GM19023 (cell line): Measurements from ENCODE around the gene GAB2.
A peak's percentile ranks its signal among the peaks of the same experiment; 100 is the strongest.
"Not testable (repeated sequence)": the region's sequence is repeated elsewhere in the genome, so short reads cannot be mapped to it uniquely, and the experiment has no call there.

Source experiments
- ATAC-seq: cut with Tn5 transposase; IDR thresholded peaks from one replicate; pipeline ENCODE4 v1.9.1; 2021; ENCODE audit warnings: mild to moderate bottlenecking, moderate library complexity; ENCODE audit not compliant: unreplicated experiment

The GAB2 gene

DNA sequence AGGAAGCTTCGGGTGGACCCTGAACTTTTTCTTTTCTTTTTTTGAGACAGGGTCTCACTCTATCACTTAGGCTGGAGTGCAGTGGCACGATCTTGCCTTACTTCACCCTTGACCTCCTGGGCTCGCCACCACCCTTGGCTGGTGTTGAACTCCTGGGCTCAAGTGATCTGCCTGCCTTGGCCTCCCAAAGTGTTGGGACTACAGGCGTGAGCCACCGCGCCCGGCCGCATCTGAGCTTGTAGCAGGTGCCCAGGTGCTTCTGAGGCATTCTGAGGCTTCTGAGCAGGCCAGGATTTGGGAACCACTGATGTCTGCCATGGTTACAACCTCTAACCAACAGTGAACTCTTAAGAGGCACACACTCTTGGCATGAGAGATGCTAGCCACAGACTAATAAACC is 223.8 kb downstream of the GAB2 start:
- ATAC-seq = no peak

DNA sequence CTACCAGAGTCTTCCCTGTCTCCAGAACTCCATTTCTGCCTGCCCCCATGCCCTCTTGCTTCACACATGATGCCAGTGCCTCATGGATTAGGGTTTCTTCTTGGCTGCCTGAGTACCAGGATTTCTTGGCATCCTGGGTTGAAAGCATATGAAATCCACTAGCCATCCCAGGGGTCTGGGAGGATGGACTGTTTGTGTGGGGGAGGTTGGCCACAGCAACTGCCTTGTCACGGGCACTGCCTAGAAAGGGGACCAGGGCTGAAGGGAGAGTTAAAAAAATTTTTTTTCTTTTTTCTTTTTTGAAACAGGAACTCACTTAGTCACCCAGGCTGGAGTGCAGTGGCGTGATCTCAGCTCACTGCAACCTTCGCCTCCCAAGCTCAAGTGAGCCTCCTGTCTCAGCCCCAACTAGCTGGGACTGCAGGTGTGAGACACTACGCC is 224.7 kb downstream of the GAB2 start:
- ATAC-seq = no peak

DNA sequence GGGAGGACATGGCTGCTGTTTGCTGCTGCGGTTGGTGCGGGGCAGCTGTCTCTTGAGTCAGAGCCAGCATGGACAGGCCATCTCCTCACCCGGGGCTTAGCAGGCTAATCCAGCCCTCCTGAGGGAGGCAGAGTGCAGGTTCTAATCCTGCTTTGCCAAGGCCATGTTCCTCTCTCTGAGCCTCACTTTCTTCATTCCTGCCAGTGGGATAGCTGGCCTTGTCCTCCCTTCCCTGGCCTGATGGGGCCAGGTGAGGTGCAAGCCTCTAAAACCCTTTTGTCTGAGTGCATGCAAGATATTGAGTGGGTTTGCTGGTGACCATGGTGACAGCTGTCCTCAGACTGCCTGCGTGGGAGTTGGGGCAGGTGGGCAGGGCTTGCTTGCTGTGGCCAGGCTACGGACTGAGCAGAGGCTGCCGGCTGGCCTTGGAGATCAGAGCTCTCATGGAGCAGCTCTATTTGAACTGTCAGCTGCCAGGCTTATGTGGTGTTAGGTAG is 225.3 kb downstream of the GAB2 start:
- no peak for ATAC-seq

DNA sequence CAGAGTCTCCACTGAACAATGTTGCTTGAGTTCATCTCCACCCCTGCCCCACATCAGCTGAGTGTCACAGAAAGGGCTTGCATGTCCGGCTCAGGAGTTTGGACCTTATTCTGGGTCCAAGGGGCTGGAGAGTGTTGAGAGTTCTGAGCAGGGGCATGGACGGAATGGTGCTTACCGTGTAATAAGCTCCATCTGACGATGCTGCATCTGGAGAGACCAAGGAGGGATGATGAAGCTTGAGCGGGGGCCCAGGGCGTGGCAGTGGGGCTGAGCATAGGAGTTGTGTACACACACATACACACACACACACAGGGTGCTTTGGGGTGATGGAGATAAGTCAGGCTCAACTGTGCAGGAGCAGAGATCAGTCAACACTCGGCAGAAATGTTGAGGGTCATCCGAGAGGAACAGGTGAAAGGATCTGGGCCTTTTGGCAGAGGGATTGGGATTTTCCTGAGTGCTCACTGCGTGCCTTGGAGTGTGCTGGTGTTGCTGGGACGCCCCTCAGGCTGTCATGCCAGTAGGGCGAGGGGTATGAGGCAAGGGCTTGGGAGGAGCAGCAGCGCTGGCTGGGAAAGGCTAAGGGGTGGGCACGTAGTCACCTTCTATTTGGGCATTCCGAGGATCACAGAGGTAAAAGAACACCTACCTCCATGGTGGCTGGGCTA is 226.6 kb downstream of the GAB2 start:
- ATAC-seq = no peak

DNA sequence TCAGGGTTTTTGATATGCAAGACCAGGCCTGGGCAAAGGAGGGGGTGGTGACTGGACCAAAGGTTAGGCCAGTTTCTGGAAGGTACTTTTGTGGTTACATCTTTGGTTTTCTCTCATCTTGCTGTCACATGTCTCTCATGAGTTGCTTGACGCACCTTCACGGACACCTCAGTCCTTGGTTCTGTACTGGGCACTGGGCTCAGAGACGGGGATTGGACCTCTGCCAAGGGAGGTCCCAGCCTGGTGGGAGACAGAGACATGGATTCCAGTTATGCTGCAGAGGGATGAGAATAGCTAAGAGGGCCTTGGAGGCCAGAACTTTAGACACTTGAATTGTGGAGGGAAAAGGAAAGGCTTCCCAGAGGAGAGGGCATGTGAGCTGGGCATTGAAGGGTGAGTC is 227.2 kb downstream of the GAB2 start:
- ATAC-seq = no peak

DNA sequence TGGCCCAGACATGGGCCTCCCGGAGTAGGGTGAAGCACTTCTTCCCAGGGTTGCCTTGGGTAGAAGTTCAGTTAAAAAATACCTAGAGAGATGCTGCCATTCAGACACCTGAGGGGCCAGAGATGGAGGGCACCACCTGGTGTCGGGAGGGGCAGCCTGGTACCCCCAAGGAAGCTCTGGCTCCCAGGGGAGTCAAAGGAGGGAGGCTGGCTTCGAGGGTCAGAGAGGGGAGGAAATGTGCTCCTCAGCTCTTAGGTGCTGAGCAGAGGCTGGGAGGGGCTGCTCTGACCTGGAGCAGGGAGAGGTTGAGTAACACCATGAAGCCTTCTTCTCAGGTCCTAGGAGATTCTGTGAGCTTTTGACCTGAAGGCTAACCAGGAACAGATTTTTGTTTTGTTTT is 227.8 kb downstream of the GAB2 start:
- ATAC-seq = no peak

DNA sequence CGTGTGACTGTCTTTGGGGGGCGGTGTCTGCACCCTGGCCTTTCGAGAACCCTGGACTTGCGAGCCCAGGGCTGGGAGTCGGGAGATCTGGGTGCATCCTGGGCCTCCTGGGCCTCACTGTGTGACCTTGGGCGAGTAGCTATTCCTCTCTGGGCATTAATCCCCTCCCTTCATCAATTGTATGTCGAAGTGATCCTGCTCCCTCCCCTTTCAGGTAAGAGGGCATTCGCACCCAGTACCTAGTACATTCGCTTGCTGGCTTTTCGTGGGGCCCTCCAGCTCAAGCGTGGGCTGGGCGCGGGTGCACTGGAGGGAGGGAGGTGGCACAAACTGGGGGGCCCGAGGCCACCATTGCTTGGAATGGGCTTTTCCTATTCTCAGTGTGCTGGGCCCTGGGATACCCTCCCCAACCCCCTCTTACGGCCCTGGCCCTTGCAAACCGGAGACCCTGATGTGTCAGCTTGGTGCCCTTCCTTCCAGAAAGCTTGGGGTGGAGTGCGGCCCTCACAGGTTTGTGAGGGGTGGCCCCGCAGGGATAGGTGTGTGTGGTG is 228.4 kb downstream of the GAB2 start:
- ATAC-seq = no peak

DNA sequence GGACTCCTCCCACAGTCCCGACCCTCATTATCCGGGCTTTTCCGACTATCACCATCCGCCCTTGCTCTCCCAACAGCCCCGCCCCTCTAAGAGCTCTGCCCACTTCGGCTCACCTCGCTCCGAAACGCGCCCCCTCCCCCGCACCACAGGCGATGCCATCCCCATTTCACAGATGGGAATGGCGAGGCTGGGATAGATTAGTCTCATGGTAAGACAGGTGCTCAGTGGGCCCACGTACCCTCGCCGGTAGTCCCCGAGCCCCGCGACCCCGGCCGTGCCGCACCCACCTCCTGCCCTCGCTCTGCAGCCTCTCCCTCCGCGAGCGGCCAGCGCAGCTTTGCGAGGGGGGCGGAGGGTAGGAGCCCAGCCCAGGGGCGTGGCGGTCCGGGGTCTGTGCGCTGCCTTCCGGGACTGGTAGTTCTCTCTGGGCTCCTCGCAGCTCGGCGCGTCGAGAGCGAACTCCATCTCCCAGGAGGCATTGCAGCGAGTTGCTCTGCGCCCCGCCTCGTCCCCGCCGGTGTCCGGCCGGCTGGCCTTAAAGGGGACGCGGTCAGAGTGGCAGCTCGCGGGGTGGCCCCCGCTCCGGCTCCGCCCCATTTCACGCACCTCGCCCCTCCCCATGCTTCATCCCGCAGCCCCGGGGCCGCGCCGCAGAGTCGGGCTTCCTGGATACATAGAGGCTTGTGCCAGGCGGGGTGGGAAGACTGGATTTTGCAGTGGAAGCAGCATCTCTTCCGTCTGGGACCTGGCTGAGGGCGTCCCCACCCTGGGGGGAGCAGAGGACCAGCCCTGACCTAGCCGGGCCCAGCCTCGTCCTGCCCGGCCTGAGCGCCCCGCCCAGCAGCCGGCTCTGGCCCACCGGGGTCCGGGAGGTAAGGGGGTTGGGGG is 229.1 kb downstream of the GAB2 start, which contains the start of the genes KCTD21 and USP35:
KCTD21 (minus strand) TSS at position 341 of the 888 bp plus-strand sequence. CDS start 14,072 bp downstream, outside the sequence.
USP35 (plus strand) TSS at position 634 of the 888 bp plus-strand sequence. CDS start 7,327 bp downstream, outside the sequence.
- peak; percentile 94 for ATAC-seq

DNA sequence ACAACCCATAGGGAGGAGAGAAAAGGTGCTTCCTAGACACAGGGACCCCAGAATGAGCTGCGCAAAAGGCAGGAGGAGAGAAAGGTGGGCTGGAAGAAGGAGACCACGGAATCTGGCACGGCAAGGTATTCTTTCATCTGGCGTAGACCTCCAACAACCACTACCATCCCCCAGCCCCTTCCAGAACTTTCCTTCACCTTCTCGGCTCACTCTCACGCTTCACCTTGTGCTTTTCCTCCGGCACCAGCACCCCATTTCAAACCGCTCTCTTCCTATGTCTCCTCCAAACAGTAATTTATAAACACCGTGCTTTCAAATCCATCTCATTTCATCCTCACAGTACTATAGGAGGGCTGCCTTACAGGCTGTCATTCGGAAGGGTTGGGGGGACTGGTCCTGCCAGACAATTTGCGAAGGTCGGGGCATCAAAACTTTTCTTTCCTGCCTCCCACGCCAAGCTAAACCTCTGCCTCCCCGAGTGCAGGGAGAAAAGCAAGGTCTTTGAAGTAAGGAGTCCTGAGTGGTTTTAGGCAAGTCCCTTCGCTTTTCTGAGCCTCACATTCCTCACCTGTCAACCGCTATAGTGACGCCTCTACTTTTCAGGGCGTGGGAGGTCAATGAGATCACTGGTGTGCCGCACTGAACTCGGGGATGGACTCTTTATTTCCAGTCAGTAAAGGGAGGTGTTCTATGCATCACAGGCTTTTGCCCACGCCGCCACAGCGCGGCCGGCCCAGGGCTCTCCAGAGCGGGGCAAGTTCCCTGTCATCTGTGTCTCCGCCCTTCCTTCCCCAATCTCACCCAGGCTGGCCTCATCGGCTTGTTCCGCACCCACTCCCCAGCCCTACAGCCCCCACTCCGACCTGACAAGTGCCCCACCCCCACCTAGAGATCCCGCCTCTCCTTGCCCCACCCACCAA is 230.0 kb downstream of the GAB2 start:
- ATAC-seq = peak; percentile 14

DNA sequence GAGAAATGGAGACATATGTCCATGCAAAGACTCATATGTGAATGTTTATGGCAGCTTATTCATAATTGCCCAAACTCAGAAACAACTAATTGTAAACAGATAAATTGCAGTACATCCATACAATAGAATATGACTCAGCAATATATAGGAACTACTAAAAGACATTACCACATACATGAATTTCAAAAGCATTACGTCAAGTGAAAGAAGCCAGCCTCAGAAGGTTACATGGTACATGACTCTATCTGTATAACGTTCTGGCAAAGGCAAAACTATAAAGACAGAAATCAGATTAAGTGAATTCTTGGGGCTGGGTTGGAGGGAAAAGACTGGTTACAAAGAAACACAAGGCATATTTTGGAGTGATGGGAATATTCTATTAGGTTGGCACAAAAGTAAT is 236.4 kb downstream of the GAB2 start:
- no peak for ATAC-seq

DNA sequence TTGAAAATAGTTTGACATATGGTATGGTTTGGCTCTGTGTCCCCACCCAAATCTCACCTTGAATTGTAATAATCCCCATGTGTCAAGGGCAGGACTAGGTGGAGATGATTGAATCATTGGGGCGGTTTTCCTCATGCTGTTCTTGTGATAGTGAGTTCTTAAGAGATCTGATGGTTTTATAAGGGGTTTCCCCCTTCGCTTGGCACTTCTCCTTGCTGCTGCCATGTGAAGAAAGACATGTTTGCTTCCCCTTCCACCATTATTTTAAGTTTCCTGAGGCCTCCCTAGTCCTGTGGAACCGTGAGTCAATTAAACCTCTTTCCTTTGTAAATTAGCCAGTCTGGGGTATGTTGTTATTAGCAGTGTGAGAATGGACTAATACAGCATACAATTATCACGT is 236.9 kb downstream of the GAB2 start:
- ATAC-seq = no peak

DNA sequence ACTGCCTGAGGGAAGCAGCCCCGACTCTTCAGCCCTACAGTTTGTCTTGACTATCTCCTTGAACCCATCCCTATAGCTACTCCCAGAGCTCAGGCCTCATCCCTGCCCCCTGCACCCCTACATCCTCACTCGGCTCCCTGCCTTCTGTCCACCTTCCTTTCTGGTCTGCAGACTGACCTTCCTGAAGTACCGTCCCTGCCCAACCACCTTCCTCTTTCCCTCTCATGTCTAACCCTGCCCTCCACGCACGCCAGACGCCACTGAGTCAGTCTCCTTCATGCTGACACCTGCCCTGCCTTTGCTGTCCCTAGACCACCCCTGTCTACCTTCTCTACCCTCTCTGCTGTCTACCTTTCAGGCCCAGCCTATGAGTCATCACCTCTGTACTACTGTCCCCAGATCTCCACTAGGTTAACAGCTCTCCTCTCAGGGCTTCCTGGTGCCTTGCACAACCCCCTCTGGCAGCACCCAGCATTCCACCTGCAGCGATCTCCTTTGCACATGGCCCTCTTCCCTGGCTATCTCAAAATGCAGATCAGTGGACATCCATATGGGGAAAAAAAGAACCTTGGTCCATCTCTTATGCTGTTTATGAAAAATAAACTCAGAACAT is 238.1 kb downstream of the GAB2 start:
- ATAC-seq = no peak

DNA sequence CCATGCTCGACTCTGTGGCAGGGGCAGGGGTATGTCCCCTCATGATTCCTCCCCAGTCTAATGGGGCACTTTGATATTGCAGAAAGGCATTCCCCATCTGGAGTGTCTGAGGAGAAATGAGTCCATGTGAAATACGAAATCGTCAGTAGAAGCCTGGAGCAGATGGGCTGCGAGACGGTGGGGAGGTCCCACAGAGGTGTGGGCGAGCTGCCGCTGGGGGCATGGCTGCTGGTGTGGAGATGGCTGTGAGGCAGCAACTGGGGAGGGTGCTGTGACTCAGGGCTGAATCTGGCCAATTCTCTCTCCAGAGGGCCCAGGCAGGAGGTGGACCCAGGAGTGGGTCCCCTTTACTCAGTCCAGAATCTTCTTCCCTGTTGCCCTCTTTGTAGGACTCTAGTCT is 240.4 kb downstream of the GAB2 start:
- ATAC-seq = no peak

DNA sequence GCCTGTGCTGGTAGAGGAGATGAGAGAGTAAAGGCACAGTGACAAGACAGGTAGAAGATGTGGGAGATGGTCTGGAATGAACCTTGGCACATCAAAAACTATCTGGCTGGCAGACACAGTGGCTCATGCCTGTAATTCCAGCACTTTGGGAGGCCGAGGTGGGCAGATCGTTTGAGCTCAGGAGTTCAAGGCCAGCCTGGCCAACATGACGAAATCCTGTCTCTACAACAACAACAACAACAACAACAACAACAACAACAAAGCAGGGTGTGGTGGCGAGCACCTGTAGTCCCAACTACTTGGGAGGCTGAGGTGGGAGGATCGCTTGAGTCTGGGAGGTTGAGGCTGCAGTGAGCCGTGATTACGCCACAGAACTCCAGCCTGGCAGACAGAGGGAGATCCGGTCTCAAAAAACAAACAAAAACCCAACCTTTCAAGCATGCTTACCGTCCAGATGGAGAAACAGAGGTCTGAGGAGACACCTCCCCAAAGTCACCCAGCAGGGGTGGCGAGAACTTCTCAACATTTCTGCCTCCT is 240.9 kb downstream of the GAB2 start:
- no peak for ATAC-seq

DNA sequence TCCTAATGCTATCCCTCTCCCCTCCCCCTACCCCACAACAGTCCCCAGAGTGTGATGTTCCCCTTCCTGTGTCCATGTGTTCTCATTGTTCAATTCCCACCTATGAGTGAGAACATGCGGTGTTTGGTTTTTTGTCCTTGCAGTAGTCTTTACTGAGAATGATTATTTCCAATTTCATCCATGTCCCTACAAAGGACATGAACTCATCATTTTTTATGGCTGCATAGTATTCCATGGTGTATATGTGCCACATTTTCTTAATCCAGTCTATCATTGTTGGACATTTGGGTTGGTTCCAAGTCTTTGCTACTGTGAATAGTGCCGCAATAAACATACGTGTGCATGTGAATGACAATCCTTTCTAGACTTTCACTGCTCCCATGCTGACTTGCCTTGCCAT is 241.8 kb downstream of the GAB2 start:
- not testable (repeated sequence) for ATAC-seq

DNA sequence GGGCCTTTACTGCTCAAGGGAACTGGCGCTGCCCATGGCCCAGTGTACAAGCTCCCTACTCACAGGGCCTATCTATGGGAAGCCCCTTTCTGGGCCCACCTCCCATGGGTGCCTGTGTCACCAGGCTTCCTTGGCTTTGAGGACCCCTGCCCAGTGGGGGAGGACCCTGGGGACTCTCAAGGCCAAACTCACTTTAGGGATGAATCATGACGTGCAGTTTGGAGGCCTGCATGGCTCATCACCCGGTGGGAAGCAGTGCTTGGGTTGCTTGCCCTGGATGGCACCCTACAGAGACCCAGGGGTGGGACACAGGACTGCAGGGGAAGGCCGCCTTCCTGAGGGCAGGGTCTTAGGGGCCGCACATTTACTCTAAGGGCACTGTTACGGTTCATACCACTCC is 245.7 kb downstream of the GAB2 start:
- ATAC-seq = no peak

DNA sequence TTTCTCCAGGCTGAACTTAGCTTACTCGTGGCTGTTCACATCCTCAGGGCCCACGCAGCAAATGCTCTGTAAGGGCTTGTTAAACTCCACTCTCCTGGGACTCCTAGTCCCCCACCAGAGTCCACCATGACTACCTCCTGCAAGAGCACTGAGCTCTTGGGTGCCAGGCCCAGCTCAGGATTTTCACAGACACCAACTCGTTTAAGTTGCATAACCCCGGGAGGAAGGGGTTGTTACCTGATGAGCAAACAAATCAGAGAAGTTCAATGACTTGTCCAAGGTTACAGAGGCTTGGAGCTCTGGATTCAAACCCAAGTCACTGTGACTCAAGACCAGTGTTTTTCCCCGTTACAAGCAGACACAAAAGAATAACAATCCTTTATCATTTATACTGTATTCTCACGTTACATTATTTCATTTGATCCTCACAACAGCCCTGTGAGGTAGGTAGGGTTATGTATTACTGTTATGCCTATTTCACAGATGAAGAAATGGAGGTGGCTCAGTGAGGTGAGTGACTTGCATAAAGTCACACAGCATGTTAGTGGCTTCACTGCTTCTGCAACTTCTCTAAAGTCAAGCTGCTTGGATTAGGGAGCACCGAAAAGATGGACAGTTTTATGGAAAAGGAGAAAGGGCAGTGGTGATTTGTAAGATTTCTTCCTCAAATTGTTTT is 246.6 kb downstream of the GAB2 start:
- ATAC-seq = no peak

DNA sequence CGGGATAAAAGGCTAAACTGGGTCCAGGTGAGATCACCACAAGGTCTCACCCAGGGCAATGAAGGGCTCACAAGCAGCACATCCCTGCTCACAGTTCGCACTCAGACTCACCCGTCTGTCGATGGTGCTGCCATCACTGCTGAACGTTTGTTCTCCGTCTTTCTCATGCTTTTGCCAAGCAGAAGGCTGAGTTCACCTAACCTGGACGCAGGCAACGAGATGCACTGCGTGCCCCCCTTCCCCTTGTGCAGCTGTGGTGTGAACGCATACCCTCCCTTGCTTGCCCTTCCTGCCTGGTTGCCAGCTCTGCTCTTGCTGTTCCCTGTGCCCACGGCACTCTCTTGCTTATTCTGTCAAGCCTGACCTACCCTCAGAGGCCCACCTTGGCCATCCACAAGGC is 247.2 kb downstream of the GAB2 start:
- ATAC-seq = no peak
